T47D (cell line): ENCODE results near the gene ASMTL.

Experiments
- DNase-seq, 2 experiments: peaks; one replicate each; pipeline versions ENCODE4 v3.0.0 to v3.0.0-alpha.2; 2011 to 2012; ENCODE audit warnings: low read depth in 1 of 2, low spot score in 1 of 2
- JUND ChIP-seq: IDR thresholded peaks from 2 replicates; pipeline ENCODE4 v1.6.1; 2012; ENCODE audit warnings: low read depth
- in situ Hi-C: cut with HindIII; loops from 2 replicates; pipeline ENCODE4 v1.10.0; 2016; ENCODE audit warnings: low sequenced_read_pairs, low pct_unique_long_range_greater_than_20kb

ASMTL gene

DNA sequence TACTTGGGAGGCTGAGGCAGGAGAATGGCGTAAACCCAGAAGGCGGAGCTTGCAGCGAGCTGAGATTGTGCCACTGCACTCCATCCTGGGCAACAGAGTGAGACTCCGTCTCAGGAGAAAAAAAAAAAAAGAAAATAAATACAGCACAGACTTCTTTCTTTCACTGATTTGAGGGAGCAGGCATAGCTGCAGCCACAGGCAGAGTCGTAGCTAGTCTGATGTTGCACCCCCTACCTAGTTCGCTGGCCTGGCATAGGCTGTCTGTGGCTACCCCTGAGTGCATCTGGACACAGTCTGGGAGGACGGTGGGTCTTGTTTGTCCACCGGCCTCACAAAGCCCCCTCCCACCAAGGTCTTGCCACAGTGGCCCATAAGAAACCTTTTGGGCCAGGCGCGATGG lies 94.7 kb downstream of the ASMTL start:
- TF ChIP-seq JUND = no peak

DNA sequence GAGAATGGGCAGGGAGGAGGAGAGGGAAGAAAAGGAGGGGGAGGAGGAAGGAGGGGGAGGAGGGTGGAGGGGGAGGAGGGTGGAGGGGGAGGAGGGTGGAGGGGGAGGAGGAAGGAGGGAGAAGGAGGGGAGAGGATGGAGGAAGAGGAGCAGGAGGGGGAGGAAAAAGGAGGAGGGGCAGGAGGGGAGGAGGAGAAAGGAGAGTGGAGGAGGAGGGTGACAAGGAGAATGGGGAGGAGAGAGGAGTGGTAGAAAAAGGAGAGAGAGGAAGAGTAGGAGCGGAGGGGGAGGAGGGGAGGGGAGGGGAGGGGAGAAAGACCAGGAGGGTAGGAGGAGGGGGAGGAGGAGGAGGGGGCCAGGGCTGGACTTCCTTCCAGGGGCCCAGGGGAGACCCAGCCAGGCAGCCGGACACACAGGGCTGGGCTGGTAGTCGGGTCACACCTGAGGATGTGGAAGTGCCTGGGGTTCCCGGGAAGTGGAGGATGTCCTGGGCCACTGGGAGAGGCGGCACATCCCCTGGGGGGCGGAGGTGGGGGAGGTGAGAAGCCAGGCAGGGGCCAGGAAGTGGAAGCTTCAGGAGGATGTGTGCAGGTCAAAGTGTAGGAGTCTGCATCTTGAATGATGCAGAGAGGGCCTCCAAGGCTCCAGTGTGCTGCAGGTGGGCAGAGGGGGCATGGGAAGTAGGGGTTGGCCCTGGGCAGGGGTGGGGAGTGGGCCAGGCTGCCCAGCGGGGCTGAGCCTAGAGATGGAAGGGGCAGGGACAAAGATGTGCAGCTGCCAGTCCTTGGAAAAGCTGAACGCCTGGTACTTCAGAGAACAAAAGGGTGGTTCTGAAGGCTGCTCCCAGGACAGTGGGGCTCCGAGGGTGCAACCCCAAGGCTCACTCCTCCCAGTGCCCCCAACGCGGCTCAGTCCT lies 97.3 kb downstream of the ASMTL start:
- in situ Hi-C loops = no loop called here
- TF ChIP-seq JUND = no peak
- peak in 1 of 2 experiments; percentile 79 for DNase-seq

More for the DNA sequence above, 94.7 kb downstream of the ASMTL start:
- in situ Hi-C loops = no loop called here
- DNase-seq = no peak

DNA sequence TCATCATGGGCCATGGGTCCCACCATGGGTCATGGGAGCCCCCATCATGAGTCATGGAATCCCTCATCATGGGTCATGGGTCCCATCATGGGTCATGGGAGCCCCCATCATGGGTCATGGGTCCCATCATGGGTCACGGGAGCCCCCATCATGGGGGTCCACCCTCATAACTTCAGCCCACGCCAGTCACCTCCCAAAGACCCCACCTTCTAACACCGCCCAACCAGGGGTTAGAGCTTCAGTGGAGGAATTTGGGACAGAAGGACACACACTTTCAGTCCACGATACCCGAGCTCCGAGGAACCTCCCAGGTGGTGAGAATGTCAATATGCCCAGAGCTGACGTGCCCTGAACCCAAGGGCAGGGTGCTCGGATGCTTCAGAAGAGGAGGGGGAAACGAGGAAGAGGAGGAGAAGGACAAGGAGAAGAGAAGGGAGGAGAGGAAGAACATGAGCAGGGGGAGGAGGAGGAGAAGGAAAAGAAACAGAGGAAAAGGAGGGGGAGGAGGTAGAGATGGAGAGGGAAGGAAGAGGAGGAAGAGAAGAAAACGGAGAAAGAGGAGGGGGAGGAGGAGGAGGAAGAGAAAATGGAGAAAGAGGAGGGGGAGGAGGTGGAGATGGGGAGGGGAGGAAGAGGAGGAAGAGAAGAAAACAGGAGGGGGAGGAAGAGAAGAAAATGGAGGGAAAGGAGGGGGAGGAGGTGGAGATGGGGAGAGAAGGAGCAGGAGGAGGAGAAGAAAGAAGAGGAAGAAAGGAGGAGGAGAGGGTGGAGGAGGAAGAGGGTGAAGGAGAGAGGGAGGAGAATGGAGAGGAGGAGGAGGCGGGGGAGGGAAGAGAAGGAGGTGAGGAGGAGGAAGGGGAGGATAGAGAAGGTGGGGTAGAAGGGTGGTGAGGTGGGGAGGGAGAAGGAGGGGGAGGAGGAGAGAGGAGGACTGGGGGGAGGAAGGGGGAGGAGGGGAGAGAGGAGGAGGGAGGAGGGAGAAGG lies 98.4 kb downstream of the ASMTL start:
- peak in 1 of 2 experiments; percentile 64 for DNase-seq
- TF ChIP-seq JUND = no peak
- in situ Hi-C loops = no loop called here
